NCI-H1092 treated with DMSO at 0.1 percent for 48 hours (cell line): ENCODE measurements around the gene VTI1A.
"Not testable (repeated sequence)": the region's sequence is repeated elsewhere in the genome, so short reads cannot be mapped to it uniquely, and the experiment has no call there.

Source experiments
- DNase-seq: peaks from one replicate; lab custom pipeline; 2025; lab: John Stamatoyannopoulos, UW

VTI1A gene

DNA sequence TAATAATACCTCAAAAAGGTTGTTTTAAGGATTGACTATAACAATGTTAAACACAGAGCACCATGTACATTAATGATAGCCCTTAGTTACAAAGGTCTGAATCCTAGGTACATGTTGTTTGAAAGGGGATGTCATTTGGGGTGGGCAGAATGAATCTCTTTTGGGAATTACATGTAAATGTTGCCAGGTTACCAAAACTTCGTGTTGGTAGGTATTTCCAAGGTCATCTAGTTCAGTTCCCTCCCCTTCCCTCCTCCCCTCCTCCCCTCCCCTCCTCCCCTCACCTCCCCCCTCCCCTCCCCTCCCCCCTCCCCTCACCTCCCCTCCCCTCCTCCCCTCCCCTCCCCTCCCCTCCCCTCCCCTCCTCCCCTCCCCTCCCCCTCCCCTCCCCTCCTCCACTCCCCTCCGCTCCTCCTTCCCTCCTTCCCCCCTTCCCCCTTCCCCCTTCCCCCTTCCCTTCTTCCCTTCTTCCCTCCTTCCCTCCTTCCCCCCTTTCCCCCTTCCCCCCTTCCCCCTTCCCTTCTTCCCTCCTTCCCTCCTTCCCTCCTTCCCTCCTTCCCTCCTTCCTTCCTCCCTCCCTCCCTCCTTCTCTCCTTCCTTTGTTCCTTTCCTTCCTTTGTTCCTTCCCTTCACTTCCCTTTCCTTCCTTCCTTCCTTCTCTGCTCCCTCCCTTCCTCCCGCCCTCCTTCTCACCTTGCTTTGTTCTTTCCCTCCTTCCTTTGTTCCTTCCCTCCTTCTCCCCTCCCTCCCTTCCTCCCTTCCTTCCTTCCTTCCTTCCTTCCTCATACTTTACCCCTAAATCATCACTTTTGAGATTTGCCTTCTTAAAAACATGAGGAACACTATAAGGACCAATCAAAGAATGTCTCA is 8.1 kb downstream of the VTI1A start:
- no peak for DNase-seq

DNA sequence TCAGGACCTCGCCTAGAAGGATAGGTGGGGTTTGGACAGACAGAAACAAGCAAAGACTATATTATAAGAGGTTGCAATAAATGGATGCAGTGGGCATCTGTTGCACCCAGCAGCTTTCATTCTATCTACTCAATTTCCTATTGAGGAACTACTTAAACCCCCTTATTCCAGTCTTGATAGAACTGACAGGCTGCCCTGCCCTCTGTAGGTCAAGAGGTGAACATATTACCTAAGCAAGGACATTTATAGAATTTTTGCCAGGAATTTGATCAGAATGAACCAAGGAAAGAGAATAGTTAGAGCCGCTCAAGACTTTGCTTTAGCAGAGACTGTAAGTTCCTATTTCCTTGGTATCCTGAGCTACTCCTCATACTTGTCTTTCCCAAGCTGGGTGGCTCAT is 9.5 kb downstream of the VTI1A start:
- DNase-seq: no peak

DNA sequence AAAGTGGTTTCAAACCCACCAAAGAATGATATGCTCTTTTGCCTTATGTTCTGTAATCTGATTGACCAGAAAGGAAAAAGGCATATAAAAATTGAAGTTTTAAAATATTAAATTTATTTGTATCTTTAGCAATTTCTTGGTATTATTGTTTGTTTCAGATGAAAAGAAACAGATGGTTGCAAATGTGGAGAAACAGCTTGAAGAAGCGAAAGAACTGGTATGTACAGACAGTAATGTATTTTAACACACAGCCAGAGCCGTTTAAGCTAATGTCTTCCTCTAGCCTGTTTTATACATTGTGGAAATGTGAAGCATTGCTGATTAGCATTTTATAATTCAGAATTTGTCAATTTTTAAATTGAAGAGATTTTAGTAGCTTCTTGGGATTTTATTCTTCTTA is 13.4 kb downstream of the VTI1A start:
- DNase-seq: no peak

DNA sequence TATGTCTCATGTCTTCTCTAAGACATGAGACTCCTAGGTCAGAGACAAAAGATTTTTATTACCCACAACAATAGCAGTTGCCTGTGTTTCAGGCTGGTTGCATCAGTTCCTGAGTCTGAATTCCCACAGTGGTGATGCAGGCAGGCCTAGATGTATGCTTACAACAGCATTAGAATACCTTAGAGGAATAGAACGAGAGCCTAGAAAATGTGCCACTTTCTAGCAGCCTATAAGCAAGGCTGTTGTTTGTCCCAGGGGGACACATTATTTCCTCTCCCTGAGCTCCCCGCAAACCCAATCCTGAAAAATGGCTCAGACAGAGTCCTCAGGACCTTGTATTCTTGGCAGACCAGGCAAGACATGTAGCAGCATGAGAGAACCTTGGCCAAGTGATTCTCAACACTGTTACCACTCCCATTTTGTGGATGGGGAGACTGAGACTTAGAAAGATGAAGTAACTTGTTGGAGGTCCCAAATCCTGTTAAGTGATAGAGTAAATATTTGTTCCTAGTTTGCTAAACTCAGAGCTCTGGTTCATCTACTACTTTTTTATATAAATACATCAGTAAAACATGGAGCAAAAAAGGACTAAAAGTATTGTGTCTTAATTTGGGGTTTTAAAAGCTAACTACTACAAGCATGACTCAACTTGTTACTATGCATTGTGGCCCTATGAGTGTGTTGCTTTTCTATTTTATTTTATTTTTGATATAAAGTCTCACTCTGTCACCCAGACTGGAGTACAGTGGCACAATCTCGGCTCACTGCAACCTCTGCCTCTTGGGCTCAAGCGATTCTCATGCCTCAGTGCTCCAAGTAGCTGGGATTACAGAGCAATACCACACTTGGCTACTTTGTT is 14.2 kb downstream of the VTI1A start:
- no peak for DNase-seq

DNA sequence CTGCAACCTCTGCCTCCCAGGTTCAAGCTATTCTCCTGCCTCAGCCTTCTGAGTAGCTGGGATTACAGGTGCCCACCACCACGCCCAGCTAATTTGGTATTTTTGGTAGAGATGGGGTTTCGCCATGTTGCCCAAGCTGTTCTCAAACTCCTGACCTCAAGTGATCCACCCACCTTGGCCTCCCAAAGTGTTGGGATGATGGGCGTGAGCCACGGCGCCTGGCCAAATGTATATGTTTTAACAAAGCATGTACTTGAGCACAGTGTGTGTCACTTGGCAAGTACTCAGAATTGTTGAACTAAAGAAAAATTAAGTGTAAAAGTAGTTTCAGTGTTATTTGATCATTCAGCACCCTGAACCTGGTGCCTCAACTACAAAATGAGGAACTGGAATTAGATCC is 17.1 kb downstream of the VTI1A start:
- DNase-seq: not testable (repeated sequence)

DNA sequence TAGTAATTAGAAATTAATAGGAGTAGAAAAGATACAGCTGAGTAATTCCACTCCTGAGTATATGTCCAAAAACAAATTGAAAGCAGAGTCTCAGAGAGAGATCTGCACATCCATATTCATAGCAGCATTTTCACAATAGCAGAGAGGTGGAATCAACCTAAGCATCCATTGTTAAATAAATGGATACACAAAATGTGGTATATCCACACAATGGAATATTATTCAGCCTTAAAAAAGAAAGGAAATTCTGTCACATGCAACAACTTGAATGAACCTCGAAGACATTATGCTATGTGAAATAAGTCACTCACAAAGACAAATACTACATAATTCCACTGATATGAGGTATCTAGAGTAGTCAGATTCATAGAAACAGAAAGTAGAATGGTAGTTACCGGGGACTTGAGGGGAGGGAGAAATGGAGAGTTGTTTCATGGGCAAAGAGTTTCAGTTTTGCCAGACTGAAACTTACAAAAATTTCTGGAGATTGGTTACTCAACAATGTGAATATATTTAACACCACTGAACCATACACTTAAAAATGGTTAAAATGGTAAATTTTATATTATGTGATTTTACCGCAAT is 18.4 kb downstream of the VTI1A start:
- no peak for DNase-seq

DNA sequence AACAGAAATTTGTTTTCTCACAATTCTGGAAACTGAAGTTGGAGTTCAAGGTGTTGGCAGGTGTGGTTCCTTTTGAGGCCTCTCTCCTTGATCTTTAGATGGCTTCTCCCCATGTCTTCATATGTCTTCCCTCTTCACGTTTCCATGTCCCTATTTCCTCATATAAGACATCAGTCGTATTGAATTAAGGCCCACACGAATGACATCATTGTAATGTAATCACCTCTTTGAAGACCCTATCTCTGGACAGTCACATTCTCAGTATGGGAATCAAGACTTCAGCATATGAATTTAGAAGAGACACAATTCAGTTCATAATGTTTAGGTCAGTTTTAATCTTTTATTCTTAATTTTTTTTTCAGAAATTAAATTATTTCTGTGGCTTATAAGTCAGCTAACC is 19.8 kb downstream of the VTI1A start:
- DNase-seq: no peak

DNA sequence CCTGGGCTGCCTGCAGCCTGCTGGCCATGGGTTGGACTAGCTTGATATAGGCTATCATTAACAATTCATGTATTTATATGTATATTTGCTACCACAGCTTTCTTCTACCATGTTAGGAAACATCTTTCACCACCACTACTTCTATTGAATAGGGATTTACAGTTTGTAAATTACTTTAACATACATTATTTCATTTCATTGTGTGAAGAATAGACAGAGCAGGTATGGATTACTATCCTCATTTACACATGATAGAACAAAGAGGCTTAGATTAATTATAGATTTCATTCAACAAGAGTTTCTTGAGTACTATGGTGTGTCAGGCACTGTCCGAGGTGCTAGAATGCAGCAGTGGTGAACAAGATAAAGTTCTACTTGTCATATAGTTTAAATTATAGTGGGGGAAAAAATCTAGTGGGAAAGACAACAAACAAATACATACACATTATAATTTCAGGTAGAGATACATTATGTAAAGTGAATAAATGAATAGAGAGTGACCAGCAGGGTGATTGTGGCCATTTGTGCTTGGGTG is 20.6 kb downstream of the VTI1A start:
- no peak for DNase-seq

DNA sequence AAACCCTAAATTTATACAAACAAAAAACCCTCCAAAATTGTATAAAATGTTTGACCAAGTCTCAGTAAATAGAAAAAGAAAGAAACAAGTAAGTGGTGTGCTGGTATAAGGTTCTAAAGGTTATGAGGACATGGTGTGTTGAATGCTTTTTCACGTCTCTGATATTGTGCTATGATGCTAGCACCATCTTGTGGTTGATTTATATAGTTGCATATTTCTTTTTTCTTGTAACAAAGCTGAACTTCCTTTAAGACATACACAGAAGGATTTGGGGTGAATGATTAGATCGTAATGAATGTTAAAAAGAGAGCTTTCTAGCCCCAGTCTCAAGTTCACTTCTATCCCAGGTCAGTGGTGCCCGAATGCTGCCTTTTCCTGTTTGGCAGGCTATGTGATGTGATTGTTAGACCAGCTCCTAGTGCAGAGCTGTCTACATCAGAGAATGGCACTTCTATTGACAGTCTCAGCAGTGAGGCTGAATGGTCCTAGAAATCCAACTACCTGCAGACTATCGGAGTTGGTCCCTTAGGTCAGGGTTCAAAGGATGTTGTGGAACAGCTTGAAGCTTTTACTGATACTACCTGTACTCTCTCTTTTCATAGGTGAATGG is 25.0 kb downstream of the VTI1A start:
- DNase-seq: peak; percentile 26

DNA sequence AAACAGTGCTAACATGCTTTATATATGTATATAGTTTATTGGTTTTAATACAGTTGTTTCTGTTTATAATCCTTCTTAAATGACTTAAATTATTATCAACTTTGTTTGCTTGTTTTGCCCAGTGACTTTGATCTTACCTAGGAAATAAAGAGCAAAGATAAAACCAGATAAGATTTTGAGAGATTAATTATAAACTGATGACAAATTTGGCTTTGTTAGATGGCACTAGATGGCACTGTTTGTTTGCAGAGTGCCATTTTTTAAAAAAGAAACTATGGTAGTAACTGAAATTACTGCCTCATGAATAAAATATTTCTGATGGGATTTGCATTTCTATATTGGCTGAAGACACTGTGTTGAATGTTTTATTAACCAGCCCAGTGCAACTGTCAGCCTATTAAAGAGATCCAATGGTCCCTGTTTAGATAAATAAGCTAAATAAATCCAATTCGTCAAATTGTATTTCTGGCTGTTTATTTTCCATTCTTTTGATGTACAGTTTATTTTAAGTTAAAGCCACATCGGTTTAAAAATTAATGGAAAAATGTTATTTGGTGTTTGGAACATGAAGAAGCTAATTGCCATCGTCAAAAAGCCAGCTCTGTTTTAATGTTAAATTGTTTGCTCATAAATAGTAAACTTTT is 28.7 kb downstream of the VTI1A start:
- DNase-seq: no peak

DNA sequence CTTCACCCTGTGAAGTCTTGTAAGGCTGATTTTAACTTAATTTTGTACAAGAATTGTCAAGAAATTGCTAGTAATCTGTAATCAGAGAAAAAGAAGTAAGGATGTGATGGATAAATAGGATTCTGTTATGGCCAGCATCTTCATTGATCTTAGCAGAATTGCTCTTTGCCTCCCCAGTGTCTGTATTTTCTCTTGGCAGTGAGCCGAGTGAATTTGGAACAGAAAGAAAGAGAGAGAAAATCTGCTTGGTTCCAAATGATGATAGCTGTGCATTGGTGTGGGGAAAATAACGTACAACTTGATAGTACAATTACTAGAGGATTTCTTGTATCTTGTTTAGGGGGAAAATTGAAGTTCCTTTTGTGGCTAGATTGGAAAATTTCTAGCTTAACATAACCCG is 34.6 kb downstream of the VTI1A start:
- DNase-seq: no peak

DNA sequence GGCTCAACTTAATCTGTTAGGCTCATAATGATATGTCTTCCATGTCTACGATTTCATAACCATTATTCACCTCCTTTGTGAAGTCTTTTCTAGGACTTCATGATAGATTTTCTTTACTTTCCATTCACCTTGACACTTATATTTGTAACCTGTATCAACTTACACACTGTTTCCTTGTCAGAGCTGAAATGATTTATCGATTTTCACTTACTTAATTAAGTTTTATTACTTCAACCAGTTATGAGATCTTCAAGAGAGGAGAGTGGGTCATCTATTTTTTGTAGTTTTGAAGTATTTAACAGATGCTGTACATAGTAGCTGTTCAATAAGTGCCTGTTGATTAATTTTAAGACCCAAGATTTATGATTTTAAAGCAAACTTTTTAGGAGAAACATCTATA is 37.4 kb downstream of the VTI1A start:
- DNase-seq: no peak

DNA sequence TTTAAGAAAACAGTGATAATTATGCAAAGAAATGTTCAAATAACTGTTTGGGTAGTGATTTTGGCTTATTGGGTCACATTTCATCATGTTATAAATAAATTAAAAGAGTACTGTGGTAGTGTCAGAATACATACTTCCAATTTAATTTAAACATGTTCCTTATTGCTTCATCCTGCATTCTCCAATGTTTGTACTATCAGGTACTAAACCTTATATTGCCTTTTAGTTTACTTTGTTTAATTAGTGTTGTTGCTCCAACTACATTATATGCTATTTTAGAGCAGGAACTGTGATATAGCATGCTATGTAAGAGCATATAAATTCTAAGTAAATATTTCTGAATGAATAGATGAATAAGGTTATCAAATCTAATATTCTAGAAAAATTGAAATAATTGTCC is 40.9 kb downstream of the VTI1A start:
- no peak for DNase-seq

DNA sequence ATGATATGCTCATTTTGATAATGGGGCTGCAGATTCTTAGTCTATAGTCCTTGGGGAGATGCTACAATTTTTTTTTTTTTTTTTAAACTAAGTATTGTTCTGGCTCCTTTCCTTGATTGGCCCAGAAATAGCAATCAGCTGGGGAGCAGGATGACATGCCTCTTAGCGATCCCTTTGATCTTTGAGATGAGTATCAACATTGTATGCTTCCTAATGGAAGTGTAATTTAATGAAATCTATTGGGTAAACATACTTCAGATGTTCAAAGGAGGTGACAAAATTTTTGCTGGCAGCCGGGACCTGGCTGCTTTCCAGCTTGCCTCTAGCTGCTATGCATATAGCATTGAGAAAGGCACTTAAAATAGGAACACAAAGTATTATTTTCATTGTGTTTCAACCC is 43.5 kb downstream of the VTI1A start:
- peak; percentile 78 for DNase-seq

DNA sequence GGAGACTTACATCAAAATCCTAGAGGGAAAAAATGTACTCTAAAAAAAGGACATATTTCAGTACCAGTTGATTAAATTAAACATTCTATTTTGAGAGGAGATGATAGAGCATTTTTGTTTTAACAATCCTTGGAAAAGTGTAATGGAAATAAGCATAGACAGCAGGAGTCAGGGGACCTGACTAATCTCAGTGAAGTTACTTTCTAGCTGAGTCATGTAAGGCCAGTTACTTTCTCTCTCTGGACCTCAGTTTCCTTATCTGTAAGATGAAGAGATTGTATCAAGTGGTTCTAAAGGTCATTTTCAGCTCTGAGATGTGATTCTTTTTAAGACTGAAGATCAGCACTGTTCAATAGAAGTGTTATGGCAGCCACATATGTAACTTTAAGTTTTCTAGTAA is 44.1 kb downstream of the VTI1A start:
- DNase-seq: no peak

DNA sequence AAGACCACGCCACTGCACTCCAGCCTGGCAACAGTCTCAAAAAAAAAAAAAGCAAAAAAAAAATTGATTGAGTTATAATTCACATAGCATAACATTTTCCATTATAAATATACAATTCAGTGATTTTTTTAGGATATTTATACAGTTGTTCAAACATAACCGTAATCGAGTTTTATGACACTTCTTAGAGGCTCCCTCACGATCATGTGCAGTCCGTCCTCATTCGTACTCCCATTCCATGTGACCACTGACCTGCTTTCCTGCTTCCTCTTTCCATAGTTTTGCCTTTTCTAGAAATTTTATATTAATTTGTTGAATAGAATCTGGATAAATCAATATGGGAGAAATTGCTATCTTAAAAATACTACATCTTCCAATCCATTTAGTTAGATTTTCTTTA is 45.7 kb downstream of the VTI1A start:
- no peak for DNase-seq

DNA sequence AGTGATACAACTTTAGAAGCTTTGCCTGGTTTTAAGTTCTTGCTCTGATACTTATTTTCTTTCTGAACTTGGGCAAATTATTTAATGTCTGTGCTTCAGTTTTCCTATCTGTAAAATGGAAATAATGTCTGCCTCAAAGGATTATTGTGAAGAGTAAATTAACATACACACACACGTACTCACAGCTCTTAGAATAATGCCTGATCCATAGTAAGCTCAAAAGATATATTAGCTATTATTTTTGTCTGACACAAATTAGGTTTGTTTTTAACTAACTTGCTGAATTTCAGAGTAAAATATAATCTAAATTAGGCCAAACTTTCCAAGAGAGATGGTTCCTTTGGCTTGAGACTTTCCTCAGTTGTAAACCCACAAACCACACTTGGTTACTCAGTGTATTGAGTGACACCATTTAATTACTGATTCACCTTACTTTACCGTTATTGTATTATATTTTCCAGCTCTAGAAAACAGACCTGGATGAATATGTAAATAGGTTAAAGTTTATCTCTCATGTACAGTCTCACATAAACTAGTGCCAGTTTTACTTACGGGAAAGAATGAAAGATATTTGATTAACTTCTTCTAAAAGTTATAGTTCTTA is 50.4 kb downstream of the VTI1A start:
- no peak for DNase-seq

DNA sequence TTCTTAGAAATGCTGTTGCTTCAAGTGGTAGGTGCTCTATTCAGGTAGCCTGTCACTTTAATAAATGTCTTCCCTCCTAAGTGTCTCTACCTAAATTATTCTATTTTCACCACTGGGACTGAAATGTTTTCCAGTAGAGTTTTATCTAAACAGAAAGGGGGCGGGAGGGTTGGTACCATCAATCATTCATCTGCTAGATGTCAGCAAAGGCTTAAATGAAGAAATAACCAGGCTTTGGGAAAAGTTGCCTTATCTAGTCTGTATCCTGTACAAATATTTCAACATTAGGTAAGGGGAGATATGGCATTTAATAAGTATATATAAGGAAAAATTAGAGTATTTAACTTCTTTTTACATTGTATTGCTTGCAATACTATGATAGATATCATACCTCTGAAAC is 51.8 kb downstream of the VTI1A start:
- no peak for DNase-seq

DNA sequence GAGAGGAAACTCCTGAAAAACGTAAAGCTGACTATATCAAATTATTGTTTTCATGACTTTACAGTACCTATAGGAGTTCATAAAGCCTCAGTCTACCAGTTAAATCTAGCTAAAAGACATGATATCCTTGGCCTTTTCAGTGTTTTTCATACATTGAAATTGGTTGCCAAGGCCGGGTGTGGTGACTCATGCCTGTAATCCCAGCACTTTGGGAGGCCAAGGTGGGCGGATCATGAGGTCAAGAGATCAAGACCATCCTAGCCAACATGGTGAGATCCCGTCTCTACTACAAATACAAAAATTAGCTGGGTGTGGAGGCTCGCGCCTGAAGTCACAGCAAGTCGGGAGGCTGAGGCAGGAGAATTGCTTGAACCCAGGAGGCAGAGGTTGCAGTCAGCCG is 53.0 kb downstream of the VTI1A start:
- DNase-seq: not testable (repeated sequence)

DNA sequence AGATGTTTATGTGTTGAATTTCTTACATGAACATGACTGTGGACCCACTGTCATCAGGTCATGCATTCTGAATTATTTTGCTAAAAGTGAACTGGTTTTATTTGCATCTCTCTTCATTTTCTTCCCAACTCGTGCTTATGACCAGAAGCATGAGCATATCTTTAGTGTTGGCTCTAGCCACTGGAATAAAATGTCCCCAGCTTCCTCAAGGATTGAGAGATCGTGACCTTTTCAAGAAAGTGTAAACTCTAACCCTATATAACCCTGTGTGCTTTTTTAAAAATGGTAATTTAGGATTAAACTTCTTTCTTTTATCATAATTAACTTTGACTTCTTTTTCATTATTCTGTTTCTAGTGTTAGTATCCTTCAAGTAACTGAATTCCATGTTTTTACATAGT is 55.5 kb downstream of the VTI1A start:
- DNase-seq: no peak

DNA sequence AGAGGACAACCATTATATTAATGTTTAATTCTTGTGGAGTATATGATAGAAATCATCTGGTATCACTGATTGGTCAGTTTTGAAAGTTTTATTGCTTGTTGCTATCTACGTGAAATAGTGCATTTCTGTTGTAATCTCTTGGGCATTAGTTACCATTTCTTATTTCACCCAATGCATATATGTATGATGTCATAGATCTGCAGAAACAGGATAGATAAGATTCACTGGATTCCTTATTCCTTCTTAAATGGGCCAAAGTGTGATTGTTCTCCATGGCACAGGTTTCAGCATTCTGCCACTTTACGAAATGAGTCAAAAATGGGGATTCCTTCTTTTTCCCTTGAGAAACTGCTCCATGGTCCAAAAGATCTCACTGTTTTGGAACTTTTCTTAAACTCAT is 56.6 kb downstream of the VTI1A start:
- no peak for DNase-seq
